ENCODE measurements around the gene TP73.

Gene TP73

GRCh38 chr1:3778590-3779264, 126.4 kb downstream of the TP73 start:
- H3K4me3 ChIP-seq (ENCODE audit: low read depth, low read length) = no peak overlapping the region
- TF ChIP-seq CTCF (IDR thresholded peaks at IDR 0.05; ENCODE audit: low read depth, low read length) = no peak

- TF ChIP-seq CTCF (IDR thresholded peaks at IDR 0.05; ENCODE audit: low read depth, low read length) = no peak
- no peak overlapping the region for H3K4me3 ChIP-seq (ENCODE audit: low read depth, low read length)
Observed at GRCh38 chr1:3779265-3779911, 127.1 kb downstream of the TP73 start.

- TF ChIP-seq CTCF (IDR thresholded peaks at IDR 0.05; ENCODE audit: low read depth, low read length) = no peak
- H3K4me3 ChIP-seq (ENCODE audit: low read depth, low read length) = no peak overlapping the region
Observed at GRCh38 chr1:3779912-3780416, 127.6 kb downstream of the TP73 start.

- no peak overlapping the region for H3K4me3 ChIP-seq (ENCODE audit: low read depth, low read length)
- TF ChIP-seq CTCF (IDR thresholded peaks at IDR 0.05; ENCODE audit: low read depth, low read length) = no peak
Observed at GRCh38 chr1:3780901-3781300, 128.6 kb downstream of the TP73 start.

- H3K4me3 ChIP-seq (ENCODE audit: low read depth, low read length) = no peak overlapping the region
- TF ChIP-seq CTCF (IDR thresholded peaks at IDR 0.05; ENCODE audit: low read depth, low read length) = no peak
Observed at GRCh38 chr1:3783651-3784474, 131.5 kb downstream of the TP73 start.

- H3K4me3 ChIP-seq (ENCODE audit: low read depth, low read length) = no peak overlapping the region
- no peak for TF ChIP-seq CTCF (IDR thresholded peaks at IDR 0.05; ENCODE audit: low read depth, low read length)
Observed at GRCh38 chr1:3785045-3785444, 132.7 kb downstream of the TP73 start.

All from WI38 (cell line).